NCI-H2196 treated with DMSO at 0.1 percent for 48 hours (cell line): Measurements from ENCODE around the gene MPP7.

Experiments
- DNase-seq: peaks from one replicate; lab custom pipeline; 2025; ENCODE audit not compliant: unreplicated experiment; lab: John Stamatoyannopoulos, UW

Gene MPP7

DNA sequence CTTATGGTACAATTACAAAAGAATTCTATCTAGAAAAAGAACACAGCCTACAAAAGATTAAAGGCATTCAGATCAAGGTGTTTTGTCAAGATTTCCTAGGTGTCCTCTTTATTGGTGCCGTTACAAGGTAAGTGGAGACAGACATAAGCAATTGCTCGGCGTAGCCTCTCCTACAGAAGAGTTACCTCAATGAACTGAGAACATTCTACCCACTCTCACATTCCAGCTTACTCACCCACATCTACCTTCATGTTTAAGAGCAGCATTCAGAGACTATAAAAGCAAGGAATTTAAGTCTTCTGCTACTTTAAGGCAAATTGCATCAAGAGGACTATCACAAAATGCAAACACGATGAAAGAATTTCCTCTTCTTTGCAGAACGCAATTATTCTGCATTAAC, 29.5 kb downstream of the MPP7 start:
- DNase-seq: no peak

DNA sequence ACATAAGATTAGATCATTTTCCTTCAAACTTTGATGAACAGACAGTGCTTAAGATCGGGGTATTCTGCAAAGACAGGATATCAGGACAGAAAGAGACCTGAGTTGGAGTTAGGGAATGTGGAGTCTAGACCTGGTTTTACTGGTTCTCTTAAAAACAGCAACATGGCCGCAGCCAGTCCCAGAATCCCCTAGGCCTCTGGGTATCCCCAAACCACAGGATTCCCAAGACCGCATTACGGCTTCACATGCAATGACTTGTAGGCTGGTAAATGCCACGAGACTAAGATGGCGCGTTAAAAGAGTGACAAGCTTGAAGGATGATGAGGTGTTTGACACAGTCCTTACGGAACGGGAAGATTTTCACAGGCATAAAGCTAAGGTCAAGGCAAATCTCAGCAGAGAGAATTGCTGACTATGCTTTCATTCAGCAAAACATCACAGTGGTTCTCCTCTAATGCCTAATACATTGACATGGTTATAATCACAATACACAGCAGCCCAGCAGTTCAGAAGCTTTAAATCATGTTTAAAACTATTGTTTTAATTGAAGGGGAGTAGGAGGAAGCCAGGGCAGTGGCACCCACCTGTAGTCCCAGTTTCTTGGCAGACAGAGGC, 32.9 kb downstream of the MPP7 start:
- no peak for DNase-seq

DNA sequence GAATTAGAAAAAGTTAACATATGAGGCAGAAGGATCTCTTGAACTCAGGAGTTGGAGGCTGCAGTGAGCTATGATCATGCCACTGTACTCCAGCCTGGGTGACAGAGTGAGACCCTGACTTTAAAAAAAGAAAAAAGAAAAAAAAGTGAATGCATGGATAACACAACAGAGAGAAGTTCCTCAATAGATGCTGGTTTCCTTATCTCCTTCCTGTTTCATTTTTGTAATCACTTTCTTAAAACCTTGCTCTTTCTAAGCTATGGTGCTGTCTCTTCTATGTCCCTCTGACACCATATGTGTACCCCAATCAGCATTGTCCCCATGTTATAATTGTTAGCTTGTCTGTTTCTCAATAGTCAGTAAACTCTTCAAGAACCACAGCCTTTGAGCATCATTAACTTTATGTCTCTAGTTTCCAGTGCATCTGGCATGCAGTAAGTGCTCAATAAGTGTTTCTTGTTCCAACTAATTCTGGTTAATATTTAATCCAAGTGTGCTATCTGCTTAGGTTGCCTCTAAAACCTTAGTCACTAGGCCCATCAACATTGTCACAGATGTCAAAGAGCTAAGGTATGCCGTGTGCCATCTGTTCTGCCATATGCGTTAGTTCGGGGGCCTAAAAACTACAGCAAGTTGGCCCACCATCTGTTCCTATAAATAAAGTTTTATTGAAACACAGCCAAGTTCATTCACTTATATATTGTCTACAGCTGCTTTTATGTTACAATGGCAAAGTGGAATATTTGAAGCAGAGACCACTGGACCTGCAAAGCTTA, 36.2 kb downstream of the MPP7 start:
- no peak for DNase-seq

DNA sequence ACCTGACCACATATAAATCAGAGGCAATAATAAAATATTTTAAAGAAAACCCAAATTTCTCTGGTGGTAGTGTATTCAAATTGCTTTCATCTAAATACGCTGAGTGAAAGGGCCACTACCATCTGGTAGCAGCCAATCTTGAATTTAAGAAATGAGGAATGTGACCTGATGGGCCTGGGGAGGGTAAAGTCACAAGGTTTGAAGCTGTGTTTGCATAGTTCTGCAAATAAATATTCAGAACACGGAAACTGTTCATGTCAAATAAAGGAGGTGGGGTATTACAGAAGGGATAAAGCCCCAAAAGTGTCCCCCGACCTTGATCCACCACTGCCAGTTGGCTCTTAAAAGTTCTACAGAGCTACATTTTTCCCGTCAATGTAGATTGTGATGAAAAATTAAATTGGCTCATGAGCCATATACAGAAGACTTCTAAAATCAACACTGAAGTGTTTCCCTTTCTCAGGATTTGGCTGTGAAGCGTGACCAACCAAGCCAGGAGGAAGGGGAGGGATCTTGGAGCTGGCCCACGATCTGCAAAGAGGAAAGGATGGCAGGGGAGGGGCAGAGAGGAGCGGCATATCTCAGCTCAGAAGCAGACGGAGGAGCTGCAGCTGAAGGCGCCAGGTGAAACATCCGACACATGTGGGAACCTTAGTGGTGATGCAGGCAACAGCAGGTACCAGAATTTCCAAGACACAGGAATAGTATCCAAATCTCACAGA, 39.6 kb downstream of the MPP7 start:
- peak; percentile 12 for DNase-seq

DNA sequence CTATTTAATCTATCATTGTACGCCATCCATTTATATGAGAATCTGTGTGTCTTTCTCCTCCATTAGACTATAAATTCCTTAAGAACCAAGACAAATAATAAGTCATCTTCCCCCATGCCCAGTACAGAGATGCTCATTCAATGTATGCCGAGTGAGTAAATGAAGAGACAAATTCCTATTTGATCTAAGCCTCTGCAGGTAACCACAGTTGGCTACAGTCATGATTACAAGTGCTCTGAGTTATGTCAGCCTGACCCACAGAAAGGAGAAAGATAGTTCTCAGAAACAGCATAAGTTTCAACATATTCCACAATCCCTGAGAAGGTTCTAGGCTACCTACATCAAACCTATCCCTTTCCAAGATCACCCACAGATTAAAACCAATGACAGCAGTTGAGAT, 46.1 kb downstream of the MPP7 start:
- no peak for DNase-seq

DNA sequence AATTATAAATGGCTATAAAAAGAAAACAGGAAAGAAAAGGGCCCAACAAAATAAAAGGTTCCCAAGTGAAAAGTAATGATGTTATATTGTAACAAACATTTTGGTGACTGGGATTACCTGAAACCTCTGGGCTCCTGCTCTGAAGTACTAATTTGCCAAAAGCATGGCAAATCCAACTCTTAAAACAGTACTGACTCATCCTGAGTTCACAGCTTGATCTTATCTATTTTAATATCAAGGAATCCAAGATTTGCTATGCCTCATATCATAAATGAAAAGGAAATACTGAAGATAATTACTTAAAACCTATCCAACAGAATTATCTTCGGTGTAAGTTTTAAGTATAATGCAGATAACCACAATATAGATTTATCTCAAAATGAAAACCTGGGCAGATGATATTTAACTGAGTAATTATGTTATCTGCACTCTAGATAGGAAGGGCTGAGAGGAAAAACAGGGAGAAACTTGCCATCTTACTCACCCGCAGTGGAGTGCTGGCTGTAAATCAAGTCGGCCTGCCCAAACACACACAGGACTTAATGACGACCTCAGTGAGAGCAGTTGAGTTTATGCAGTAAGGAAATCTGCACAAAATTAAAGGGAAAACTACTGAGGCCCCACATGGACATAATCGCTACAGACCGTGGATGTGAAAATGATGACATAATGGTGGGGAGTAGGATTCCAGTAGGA, 48.4 kb downstream of the MPP7 start:
- no peak for DNase-seq

DNA sequence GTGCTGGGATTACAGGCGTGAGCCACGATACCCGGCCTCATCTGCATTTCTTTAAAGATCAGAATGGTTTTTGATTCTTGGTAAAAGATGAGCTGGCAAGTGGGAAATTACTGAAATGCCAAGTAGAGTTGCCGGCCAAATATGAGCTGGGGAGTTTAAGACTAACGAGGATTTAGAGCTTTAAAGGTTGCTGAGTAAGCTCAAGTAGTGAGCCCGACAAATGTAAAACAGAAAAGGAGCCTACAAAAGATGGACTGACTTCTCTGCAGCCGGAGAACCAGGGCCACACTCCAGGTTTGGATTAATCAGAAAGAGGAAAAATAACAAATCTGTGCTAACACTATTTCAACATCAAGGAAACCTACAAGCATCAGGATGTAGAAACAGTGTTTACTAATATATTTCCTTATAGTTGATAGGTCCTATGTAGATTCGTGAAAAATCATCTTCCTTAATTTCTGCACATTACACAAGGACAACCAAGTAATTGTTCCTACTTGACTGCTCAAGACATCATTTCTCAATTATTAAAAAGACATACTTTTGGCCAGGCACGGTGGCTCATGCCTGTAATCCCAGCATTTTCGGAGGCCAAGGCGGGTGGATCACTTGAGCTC, 49.6 kb downstream of the MPP7 start:
- DNase-seq: no peak
